Suprapubic skin (tissue), 3 donors: ENCODE data around the gene TBC1D9.

Source experiments
- CTCF ChIP-seq, 2 donors: fragments of 200-600 bp in 1 of 2; fragments of 450-650 bp in 1 of 2; sonication (generic) in 1 of 2; IDR thresholded peaks; one replicate each; pipeline ENCODE4 v1.5.1; 2016 to 2019; ENCODE audit warnings: antibody characterized with exemption in 2 of 2, mild to moderate bottlenecking in 1 of 2, moderate library complexity in 1 of 2
- POLR2AphosphoS5 ChIP-seq, 3 donors: sonication (generic); formaldehyde crosslinking; IDR thresholded peaks; one replicate each; pipeline ENCODE4 v1.6.1; 2017; ENCODE audit warnings: antibody characterized with exemption in 3 of 3

- no peak for TF ChIP-seq CTCF (IDR thresholded peaks at IDR 0.05)
- no peak for TF ChIP-seq POLR2AphosphoS5 (IDR thresholded peaks at IDR 0.05)
These were observed 58.2 kb downstream of the TBC1D9 start for GRCh38 chr4:140697709-140698560.
